WTC11 (cell line): ENCODE data around the gene ALK. TPM values are rescaled to one million over a fixed set of nuclear protein-coding genes. Genes with fewer than 3 reads are reported as not detected.

ENCODE experiments used
- ATAC-seq: fragments of 200-7000 bp; cut with Tn5 transposase; 2 replicates; pipeline ENCODE4 v1.10.0; 2021; ENCODE audit warnings: mild to moderate bottlenecking, moderate library complexity
- CTCF ChIA-PET: fragments of 300-600 bp; sonication (Branson Sonifier 250); formaldehyde crosslinking; loops from one replicate; lab custom pipeline; 2021; ENCODE audit warnings: antibody characterized with exemption; lab: Charles Lee
- POLR2A ChIA-PET: fragments of 350-600 bp; sonication (Branson Sonifier 250); formaldehyde crosslinking; loops from one replicate; lab custom pipeline; 2021; ENCODE audit warnings: antibody characterized with exemption; lab: Charles Lee
- DNase-seq: peaks from one replicate; pipeline ENCODE4 v3.0.0; 2021; ENCODE audit warnings: low spot score
- H3K27ac Mint-ChIP-seq: 2 replicates; pipeline ENCODE4 v1.8.0; 2021; ENCODE audit warnings: mixed read lengths
- H3K27me3 Mint-ChIP-seq: 2 replicates; pipeline ENCODE4 v1.8.0; 2021; ENCODE audit warnings: low read depth, mild to moderate bottlenecking, moderate library complexity, mixed read lengths
- H3K36me3 Mint-ChIP-seq: 2 replicates; pipeline ENCODE4 v1.8.0; 2021; ENCODE audit warnings: mixed read lengths
- H3K4me1 Mint-ChIP-seq: 2 replicates; pipeline ENCODE4 v1.8.0; 2022; ENCODE audit warnings: mixed read lengths
- H3K4me3 Mint-ChIP-seq: 2 replicates; pipeline ENCODE4 v1.8.0; 2021; ENCODE audit warnings: mild to moderate bottlenecking, moderate library complexity, mixed read lengths
- H3K9me3 Mint-ChIP-seq: 2 replicates; pipeline ENCODE4 v1.8.0; 2021; ENCODE audit warnings: mixed read lengths
- ETV6 ChIP-seq: sonication (generic); formaldehyde crosslinking; IDR thresholded peaks from 2 replicates; pipeline ENCODE4 v1.8.1; 2022; ENCODE audit warnings: mild to moderate bottlenecking, missing genetic modification reagents
- FOXP1 ChIP-seq: sonication (generic); formaldehyde crosslinking; IDR thresholded peaks from 2 replicates; pipeline ENCODE4 v1.8.0; 2022; ENCODE audit warnings: missing genetic modification reagents, mild to moderate bottlenecking, moderate library complexity, borderline replicate concordance
- JAZF1 ChIP-seq: fragments of 250-450 bp; sonication (Bioruptor Pico); IDR thresholded peaks from 2 replicates; pipeline ENCODE4 v1.9.0; 2021; ENCODE audit warnings: moderate library complexity, mild to moderate bottlenecking, inconsistent platforms
- NFYB ChIP-seq: sonication (generic); formaldehyde crosslinking; conservative IDR thresholded peaks from 2 replicates; pipeline ENCODE4 v1.8.0; 2022; ENCODE audit warnings: low read depth, missing genetic modification reagents
- NR3C1 ChIP-seq: sonication (generic); formaldehyde crosslinking; conservative IDR thresholded peaks from 2 replicates; pipeline ENCODE4 v1.8.1; 2023; ENCODE audit warnings: low read depth, mild to moderate bottlenecking, missing genetic modification reagents
- SOX15 ChIP-seq: fragments of 250-450 bp; sonication (Bioruptor Pico); IDR thresholded peaks from 2 replicates; pipeline ENCODE4 v1.9.0; 2021; ENCODE audit warnings: mild to moderate bottlenecking
- total RNA-seq: library from RNA; stranded (reverse); gene quantifications from 3 replicates; pipeline ENCODE4 v1.2.3, GENCODE V29; 2021
- TF ChIP-seq, protein P1 (sequence below): sonication (generic); formaldehyde crosslinking; IDR thresholded peaks from 2 replicates; pipeline ENCODE4 v1.8.1; 2023; ENCODE audit warnings: mild to moderate bottlenecking, moderate library complexity, missing genetic modification reagents
- TF ChIP-seq, protein P2 (sequence below): sonication (generic); formaldehyde crosslinking; IDR thresholded peaks from 2 replicates; pipeline ENCODE4 v1.8.0; 2023; ENCODE audit warnings: missing genetic modification reagents, mild to moderate bottlenecking, borderline replicate concordance
- TF ChIP-seq, protein P3 (sequence below): fragments of 250-450 bp; sonication (Bioruptor Pico); IDR thresholded peaks from 2 replicates; pipeline ENCODE4 v1.9.0; 2021; ENCODE audit warnings: mild to moderate bottlenecking
- TF ChIP-seq, protein P4 (sequence below): sonication (generic); formaldehyde crosslinking; IDR thresholded peaks from 2 replicates; pipeline ENCODE4 v1.8.0; 2023; ENCODE audit warnings: mild to moderate bottlenecking, missing genetic modification reagents
- TF ChIP-seq, protein P5 (sequence below): sonication (generic); formaldehyde crosslinking; conservative IDR thresholded peaks from 2 replicates; pipeline ENCODE4 v1.8.1; 2022; ENCODE audit warnings: mild to moderate bottlenecking, missing genetic modification reagents
- TF ChIP-seq, protein P6 (sequence below): sonication (generic); formaldehyde crosslinking; IDR thresholded peaks from 2 replicates; pipeline ENCODE4 v1.8.1; 2022; ENCODE audit warnings: mild to moderate bottlenecking, missing genetic modification reagents, moderate library complexity, borderline replicate concordance
- TF ChIP-seq, protein P7 (sequence below): fragments of 200-600 bp; IDR thresholded peaks from 2 replicates; pipeline ENCODE4 v1.8.0; 2022; ENCODE audit warnings: antibody characterized with exemption
- TF ChIP-seq, protein P8 (sequence below): sonication (generic); formaldehyde crosslinking; IDR thresholded peaks from 2 replicates; pipeline ENCODE4 v1.8.1; 2023; ENCODE audit warnings: mild to moderate bottlenecking, missing genetic modification reagents
- TF ChIP-seq, protein P9 (sequence below): sonication (generic); formaldehyde crosslinking; IDR thresholded peaks from 2 replicates; pipeline ENCODE4 v1.8.1; 2023; ENCODE audit warnings: mild to moderate bottlenecking, missing genetic modification reagents, moderate library complexity
- TF ChIP-seq, protein P10 (sequence below): sonication (generic); formaldehyde crosslinking; IDR thresholded peaks from 2 replicates; pipeline ENCODE4 v1.8.1; 2023; ENCODE audit warnings: mild to moderate bottlenecking, missing genetic modification reagents, borderline replicate concordance

ALK gene
- total RNA-seq, 1 experiment from 2014 or later = not detected

DNA sequence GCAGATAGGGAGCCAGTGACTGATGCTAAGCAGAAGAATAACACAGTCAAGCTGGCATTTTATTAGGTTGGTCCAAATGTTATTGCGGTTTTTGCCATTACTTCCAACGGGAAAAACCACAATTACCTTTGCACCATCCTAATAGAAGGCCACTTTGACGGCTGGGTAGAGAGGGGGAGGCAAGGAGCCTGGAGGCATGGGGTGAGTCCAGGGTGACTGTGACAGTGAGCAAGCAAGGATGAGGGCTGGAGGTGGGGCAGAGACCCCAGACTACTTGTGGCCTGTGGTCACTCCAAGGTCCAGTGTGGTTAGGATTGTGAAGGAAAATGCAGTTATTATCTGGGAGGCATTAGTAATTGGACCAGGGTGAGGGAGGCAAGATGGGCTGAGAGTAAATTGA is 416.6 kb downstream of the ALK start:
- Mint-ChIP-seq H3K27me3 (no peaks in the 10 kb centered on the region), H3K4me3 (no peak overlapping the region), H3K36me3 (peaks cover 11% of the 10 kb centered on the region), H3K27ac (no peak overlapping the region), H3K9me3 (peaks cover 18% of the 10 kb centered on the region), H3K4me1 (peaks cover 8% of the 10 kb centered on the region; the same call in 1 of the 2 replicates)
- TF ChIP-seq, protein P1, sequence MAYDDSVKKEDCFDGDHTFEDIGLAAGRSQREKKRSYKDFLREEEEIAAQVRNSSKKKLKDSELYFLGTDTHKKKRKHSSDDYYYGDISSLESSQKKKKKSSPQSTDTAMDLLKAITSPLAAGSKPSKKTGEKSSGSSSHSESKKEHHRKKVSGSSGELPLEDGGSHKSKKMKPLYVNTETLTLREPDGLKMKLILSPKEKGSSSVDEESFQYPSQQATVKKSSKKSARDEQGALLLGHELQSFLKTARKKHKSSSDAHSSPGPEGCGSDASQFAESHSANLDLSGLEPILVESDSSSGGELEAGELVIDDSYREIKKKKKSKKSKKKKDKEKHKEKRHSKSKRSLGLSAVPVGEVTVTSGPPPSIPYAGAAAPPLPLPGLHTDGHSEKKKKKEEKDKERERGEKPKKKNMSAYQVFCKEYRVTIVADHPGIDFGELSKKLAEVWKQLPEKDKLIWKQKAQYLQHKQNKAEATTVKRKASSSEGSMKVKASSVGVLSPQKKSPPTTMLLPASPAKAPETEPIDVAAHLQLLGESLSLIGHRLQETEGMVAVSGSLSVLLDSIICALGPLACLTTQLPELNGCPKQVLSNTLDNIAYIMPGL = no peak
- TF ChIP-seq, protein P2, sequence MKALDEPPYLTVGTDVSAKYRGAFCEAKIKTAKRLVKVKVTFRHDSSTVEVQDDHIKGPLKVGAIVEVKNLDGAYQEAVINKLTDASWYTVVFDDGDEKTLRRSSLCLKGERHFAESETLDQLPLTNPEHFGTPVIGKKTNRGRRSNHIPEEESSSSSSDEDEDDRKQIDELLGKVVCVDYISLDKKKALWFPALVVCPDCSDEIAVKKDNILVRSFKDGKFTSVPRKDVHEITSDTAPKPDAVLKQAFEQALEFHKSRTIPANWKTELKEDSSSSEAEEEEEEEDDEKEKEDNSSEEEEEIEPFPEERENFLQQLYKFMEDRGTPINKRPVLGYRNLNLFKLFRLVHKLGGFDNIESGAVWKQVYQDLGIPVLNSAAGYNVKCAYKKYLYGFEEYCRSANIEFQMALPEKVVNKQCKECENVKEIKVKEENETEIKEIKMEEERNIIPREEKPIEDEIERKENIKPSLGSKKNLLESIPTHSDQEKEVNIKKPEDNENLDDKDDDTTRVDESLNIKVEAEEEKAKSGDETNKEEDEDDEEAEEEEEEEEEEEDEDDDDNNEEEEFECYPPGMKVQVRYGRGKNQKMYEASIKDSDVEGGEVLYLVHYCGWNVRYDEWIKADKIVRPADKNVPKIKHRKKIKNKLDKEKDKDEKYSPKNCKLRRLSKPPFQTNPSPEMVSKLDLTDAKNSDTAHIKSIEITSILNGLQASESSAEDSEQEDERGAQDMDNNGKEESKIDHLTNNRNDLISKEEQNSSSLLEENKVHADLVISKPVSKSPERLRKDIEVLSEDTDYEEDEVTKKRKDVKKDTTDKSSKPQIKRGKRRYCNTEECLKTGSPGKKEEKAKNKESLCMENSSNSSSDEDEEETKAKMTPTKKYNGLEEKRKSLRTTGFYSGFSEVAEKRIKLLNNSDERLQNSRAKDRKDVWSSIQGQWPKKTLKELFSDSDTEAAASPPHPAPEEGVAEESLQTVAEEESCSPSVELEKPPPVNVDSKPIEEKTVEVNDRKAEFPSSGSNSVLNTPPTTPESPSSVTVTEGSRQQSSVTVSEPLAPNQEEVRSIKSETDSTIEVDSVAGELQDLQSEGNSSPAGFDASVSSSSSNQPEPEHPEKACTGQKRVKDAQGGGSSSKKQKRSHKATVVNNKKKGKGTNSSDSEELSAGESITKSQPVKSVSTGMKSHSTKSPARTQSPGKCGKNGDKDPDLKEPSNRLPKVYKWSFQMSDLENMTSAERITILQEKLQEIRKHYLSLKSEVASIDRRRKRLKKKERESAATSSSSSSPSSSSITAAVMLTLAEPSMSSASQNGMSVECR = no peak
- TF ChIP-seq FOXP1 (no peak), ETV6 (CRISPR knock-in tag) (no peak), NR3C1 (no peak), NFYB (no peak), JAZF1 (CRISPR knock-in tag) (no peak), SOX15 (CRISPR knock-in tag) (no peak)
- TF ChIP-seq, protein P3, sequence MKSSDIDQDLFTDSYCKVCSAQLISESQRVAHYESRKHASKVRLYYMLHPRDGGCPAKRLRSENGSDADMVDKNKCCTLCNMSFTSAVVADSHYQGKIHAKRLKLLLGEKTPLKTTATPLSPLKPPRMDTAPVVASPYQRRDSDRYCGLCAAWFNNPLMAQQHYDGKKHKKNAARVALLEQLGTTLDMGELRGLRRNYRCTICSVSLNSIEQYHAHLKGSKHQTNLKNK (CRISPR knock-in tag) = no peak
- TF ChIP-seq, protein P4, sequence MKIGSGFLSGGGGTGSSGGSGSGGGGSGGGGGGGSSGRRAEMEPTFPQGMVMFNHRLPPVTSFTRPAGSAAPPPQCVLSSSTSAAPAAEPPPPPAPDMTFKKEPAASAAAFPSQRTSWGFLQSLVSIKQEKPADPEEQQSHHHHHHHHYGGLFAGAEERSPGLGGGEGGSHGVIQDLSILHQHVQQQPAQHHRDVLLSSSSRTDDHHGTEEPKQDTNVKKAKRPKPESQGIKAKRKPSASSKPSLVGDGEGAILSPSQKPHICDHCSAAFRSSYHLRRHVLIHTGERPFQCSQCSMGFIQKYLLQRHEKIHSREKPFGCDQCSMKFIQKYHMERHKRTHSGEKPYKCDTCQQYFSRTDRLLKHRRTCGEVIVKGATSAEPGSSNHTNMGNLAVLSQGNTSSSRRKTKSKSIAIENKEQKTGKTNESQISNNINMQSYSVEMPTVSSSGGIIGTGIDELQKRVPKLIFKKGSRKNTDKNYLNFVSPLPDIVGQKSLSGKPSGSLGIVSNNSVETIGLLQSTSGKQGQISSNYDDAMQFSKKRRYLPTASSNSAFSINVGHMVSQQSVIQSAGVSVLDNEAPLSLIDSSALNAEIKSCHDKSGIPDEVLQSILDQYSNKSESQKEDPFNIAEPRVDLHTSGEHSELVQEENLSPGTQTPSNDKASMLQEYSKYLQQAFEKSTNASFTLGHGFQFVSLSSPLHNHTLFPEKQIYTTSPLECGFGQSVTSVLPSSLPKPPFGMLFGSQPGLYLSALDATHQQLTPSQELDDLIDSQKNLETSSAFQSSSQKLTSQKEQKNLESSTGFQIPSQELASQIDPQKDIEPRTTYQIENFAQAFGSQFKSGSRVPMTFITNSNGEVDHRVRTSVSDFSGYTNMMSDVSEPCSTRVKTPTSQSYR (CRISPR knock-in tag) = no peak
- TF ChIP-seq, protein P5, sequence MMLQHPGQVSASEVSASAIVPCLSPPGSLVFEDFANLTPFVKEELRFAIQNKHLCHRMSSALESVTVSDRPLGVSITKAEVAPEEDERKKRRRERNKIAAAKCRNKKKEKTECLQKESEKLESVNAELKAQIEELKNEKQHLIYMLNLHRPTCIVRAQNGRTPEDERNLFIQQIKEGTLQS (CRISPR knock-in tag) = no peak
- TF ChIP-seq, protein P6, sequence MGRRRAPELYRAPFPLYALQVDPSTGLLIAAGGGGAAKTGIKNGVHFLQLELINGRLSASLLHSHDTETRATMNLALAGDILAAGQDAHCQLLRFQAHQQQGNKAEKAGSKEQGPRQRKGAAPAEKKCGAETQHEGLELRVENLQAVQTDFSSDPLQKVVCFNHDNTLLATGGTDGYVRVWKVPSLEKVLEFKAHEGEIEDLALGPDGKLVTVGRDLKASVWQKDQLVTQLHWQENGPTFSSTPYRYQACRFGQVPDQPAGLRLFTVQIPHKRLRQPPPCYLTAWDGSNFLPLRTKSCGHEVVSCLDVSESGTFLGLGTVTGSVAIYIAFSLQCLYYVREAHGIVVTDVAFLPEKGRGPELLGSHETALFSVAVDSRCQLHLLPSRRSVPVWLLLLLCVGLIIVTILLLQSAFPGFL (CRISPR knock-in tag) = no peak
- TF ChIP-seq, protein P7, sequence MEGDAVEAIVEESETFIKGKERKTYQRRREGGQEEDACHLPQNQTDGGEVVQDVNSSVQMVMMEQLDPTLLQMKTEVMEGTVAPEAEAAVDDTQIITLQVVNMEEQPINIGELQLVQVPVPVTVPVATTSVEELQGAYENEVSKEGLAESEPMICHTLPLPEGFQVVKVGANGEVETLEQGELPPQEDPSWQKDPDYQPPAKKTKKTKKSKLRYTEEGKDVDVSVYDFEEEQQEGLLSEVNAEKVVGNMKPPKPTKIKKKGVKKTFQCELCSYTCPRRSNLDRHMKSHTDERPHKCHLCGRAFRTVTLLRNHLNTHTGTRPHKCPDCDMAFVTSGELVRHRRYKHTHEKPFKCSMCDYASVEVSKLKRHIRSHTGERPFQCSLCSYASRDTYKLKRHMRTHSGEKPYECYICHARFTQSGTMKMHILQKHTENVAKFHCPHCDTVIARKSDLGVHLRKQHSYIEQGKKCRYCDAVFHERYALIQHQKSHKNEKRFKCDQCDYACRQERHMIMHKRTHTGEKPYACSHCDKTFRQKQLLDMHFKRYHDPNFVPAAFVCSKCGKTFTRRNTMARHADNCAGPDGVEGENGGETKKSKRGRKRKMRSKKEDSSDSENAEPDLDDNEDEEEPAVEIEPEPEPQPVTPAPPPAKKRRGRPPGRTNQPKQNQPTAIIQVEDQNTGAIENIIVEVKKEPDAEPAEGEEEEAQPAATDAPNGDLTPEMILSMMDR = no peak
- TF ChIP-seq, protein P8, sequence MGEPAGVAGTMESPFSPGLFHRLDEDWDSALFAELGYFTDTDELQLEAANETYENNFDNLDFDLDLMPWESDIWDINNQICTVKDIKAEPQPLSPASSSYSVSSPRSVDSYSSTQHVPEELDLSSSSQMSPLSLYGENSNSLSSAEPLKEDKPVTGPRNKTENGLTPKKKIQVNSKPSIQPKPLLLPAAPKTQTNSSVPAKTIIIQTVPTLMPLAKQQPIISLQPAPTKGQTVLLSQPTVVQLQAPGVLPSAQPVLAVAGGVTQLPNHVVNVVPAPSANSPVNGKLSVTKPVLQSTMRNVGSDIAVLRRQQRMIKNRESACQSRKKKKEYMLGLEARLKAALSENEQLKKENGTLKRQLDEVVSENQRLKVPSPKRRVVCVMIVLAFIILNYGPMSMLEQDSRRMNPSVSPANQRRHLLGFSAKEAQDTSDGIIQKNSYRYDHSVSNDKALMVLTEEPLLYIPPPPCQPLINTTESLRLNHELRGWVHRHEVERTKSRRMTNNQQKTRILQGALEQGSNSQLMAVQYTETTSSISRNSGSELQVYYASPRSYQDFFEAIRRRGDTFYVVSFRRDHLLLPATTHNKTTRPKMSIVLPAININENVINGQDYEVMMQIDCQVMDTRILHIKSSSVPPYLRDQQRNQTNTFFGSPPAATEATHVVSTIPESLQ (CRISPR knock-in tag) = no peak
- TF ChIP-seq, protein P9, sequence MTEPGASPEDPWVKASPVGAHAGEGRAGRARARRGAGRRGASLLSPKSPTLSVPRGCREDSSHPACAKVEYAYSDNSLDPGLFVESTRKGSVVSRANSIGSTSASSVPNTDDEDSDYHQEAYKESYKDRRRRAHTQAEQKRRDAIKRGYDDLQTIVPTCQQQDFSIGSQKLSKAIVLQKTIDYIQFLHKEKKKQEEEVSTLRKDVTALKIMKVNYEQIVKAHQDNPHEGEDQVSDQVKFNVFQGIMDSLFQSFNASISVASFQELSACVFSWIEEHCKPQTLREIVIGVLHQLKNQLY = no peak
- TF ChIP-seq, protein P10, sequence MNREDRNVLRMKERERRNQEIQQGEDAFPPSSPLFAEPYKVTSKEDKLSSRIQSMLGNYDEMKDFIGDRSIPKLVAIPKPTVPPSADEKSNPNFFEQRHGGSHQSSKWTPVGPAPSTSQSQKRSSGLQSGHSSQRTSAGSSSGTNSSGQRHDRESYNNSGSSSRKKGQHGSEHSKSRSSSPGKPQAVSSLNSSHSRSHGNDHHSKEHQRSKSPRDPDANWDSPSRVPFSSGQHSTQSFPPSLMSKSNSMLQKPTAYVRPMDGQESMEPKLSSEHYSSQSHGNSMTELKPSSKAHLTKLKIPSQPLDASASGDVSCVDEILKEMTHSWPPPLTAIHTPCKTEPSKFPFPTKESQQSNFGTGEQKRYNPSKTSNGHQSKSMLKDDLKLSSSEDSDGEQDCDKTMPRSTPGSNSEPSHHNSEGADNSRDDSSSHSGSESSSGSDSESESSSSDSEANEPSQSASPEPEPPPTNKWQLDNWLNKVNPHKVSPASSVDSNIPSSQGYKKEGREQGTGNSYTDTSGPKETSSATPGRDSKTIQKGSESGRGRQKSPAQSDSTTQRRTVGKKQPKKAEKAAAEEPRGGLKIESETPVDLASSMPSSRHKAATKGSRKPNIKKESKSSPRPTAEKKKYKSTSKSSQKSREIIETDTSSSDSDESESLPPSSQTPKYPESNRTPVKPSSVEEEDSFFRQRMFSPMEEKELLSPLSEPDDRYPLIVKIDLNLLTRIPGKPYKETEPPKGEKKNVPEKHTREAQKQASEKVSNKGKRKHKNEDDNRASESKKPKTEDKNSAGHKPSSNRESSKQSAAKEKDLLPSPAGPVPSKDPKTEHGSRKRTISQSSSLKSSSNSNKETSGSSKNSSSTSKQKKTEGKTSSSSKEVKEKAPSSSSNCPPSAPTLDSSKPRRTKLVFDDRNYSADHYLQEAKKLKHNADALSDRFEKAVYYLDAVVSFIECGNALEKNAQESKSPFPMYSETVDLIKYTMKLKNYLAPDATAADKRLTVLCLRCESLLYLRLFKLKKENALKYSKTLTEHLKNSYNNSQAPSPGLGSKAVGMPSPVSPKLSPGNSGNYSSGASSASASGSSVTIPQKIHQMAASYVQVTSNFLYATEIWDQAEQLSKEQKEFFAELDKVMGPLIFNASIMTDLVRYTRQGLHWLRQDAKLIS (CRISPR knock-in tag) = no peak
- DNase-seq (no peak), ATAC-seq (no peak)
- ChIA-PET POLR2A (no interaction called here), CTCF (no interaction called here)
